ENCODE data around the gene ZNF446. TPM values are rescaled to one million over a fixed set of nuclear protein-coding genes. Genes with fewer than 3 reads are reported as not detected.

Gene ZNF446
- total RNA-seq (2022) (12.7 and 13.9 TPM in 2 replicates), Bru-seq, nascent RNA (percentile 47 among the genes with signal in this experiment), BruChase-seq, experiment 1, labeled RNA remaining after a 6-hour chase (percentile 66 among the genes with signal in this experiment), BruChase-seq, experiment 2, labeled RNA remaining after a 2-hour chase (percentile 69 among the genes with signal in this experiment)
- long read RNA-seq, partial matches to known transcripts: 6 of 19 reads
- long read RNA-seq, other reads (novel, unspliced or antisense): 12 of 19 reads

DNA sequence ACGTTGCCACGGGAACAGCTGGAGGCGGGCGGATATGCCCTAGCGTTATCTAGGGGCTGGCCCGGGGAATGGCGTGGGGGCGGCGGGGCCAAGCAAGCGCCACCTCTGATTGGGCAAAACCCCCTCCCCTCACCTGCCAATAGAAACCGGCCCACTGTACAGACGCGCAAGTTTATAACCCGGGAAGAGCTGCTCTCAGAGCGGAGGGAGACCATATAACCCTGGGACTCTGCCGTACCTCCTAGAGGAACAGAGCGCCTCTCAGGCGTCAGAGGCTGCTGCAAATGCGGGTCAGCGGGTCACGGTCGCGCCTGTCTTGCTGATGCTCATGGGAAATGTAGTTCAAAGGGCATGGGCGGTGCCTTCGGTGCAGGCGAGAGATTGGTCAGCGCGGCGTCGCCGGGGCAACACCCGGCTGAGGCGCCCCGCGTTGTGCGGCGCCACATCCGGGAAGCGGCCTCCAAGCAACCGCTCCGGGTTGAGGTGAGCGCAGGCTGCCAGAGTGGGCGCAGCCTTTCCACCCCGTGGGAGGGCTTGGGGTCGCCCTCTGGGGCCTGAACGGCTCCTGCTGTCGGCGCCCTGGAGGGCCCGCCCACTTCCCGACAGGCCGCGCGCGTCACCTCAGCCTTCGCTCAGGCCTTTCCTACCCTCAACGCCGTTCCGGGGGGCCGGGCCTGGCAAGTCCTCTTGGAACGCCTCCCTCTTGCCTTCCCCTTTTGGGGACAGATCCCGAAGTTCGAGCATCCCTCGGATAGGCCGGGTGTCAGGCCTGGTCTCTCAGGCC lies at the start of gene ZNF446:
ZNF446 (plus strand) TSS at position 639 of the 784 bp plus-strand sequence. CDS start 867 bp downstream, outside the sequence.
- no peaks in the 10 kb centered on the region for H3K27me3 Mint-ChIP-seq (ENCODE audit: unreplicated experiment)
- DNase-seq: peak; percentile 96
- CTCF ChIA-PET: interaction anchor here (1.0 to 1.2 kb wide), 2 partner anchors 38 to 43 kb away, joined by 3 to 7 read pairs; partner anchors contain the start of gene ZBTB45
- H3K27ac Mint-ChIP-seq (ENCODE audit: unreplicated experiment): peak within 1 kb of the TSS; percentile 95
- H3K36me3 Mint-ChIP-seq (ENCODE audit: insufficient read depth, unreplicated experiment): peaks cover 69% of the 10 kb centered on the region
- no peaks in the 10 kb centered on the region for H3K9me3 Mint-ChIP-seq (ENCODE audit: low read depth, unreplicated experiment)
- TF ChIP-seq, protein P1, sequence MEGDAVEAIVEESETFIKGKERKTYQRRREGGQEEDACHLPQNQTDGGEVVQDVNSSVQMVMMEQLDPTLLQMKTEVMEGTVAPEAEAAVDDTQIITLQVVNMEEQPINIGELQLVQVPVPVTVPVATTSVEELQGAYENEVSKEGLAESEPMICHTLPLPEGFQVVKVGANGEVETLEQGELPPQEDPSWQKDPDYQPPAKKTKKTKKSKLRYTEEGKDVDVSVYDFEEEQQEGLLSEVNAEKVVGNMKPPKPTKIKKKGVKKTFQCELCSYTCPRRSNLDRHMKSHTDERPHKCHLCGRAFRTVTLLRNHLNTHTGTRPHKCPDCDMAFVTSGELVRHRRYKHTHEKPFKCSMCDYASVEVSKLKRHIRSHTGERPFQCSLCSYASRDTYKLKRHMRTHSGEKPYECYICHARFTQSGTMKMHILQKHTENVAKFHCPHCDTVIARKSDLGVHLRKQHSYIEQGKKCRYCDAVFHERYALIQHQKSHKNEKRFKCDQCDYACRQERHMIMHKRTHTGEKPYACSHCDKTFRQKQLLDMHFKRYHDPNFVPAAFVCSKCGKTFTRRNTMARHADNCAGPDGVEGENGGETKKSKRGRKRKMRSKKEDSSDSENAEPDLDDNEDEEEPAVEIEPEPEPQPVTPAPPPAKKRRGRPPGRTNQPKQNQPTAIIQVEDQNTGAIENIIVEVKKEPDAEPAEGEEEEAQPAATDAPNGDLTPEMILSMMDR (IDR thresholded peaks at IDR 0.05; ENCODE audit: unreplicated experiment): no peak
- intact Hi-C loops (cut with micrococcal nuclease; ENCODE audit: unreplicated experiment): no loop called here
- BruUV-seq (replicated peaks): no TSS peak
- peak within 1 kb of the TSS; percentile 71 for H3K4me3 Mint-ChIP-seq (ENCODE audit: low read depth, unreplicated experiment)
- peaks cover 9% of the 10 kb centered on the region for H3K4me1 Mint-ChIP-seq (ENCODE audit: low read depth, unreplicated experiment)

DNA sequence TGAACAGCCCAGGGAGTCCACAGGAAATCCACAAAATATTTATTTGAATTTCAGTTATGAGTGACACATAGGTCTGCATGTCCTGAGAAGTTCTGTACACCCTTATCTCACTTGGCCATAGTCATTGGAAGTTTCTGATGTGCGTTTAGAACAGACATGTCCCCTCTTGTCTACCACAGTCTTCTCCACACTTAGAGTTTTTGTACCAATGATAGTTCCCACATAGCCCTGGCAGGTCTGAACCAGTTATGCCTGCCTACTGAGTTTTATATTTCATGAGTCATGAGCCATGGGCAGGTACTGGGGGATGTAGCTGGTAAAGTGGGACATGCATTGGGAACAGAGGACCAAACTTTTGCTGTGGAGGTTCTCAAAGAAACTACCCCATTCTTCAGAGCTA lies 47.5 kb upstream of the ZNF446 start:
- CTCF ChIA-PET: no interaction called here
- TF ChIP-seq, protein P1 (IDR thresholded peaks at IDR 0.05; ENCODE audit: unreplicated experiment): no peak
- Mint-ChIP-seq H3K9me3 (ENCODE audit: low read depth, unreplicated experiment) (peaks cover 14% of the 10 kb centered on the region), H3K36me3 (ENCODE audit: insufficient read depth, unreplicated experiment) (peaks cover 4% of the 10 kb centered on the region), H3K27me3 (ENCODE audit: unreplicated experiment) (no peaks in the 10 kb centered on the region), H3K4me1 (ENCODE audit: low read depth, unreplicated experiment) (no peaks in the 10 kb centered on the region), H3K4me3 (ENCODE audit: low read depth, unreplicated experiment) (no peak overlapping the region), H3K27ac (ENCODE audit: unreplicated experiment) (no peak overlapping the region)
- no peak for DNase-seq
- intact Hi-C loops (cut with micrococcal nuclease; ENCODE audit: unreplicated experiment): no loop called here
- no TSS peak for BruUV-seq (replicated peaks)

DNA sequence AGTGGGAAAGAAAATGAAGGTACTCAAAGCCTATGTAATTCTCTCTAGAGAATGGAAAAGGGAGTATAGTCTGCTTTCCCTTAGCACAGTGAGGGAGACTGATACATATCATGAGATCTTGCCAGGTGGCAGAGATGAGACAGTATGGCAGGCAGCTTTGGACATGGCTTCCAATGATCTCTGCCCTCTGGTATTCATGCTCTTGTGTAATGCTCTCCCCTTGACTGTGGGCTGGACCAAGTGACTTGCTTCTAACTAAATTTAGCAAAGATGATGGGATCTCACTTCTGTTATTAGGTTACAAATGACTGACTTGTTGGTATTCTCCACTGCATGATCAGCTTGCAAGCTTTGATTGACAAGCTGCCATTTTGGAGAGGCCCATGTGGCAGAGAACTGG lies 46.4 kb upstream of the ZNF446 start:
- Mint-ChIP-seq H3K27me3 (ENCODE audit: unreplicated experiment) (no peaks in the 10 kb centered on the region), H3K36me3 (ENCODE audit: insufficient read depth, unreplicated experiment) (no peaks in the 10 kb centered on the region), H3K27ac (ENCODE audit: unreplicated experiment) (no peak overlapping the region), H3K9me3 (ENCODE audit: low read depth, unreplicated experiment) (peaks cover 17% of the 10 kb centered on the region), H3K4me1 (ENCODE audit: low read depth, unreplicated experiment) (no peaks in the 10 kb centered on the region), H3K4me3 (ENCODE audit: low read depth, unreplicated experiment) (no peak overlapping the region)
- intact Hi-C loops (cut with micrococcal nuclease; ENCODE audit: unreplicated experiment): no loop called here
- no peak for DNase-seq
- no TSS peak for BruUV-seq (replicated peaks)
- CTCF ChIA-PET: interaction anchor here (0.6 kb wide), 1 partner anchor 24 kb away, joined by 6 read pairs; no protein-coding TSS in a partner anchor
- TF ChIP-seq, protein P1 (IDR thresholded peaks at IDR 0.05; ENCODE audit: unreplicated experiment): no peak

DNA sequence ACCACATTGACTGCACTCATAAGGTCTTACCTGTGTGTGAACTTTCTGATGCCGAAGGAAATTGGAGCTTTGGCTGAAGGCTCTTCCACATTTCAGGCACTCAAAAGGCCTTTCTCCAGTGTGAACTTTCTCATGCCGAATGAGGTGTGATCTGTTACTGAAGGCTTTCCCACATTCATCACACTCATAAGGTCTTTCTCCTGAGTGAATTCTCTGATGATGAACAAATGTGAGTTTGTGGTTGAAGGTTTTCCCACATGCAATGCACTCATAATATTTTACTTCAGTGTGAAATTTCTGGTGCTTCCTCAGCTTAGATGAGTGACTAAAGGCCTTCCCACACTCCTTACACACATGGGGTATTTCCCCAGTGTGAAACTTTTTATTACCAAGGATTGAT lies 41.9 kb upstream of the ZNF446 start:
- H3K9me3 Mint-ChIP-seq (ENCODE audit: low read depth, unreplicated experiment): peaks cover 16% of the 10 kb centered on the region
- H3K27ac Mint-ChIP-seq (ENCODE audit: unreplicated experiment): no peak overlapping the region
- BruUV-seq (replicated peaks): no TSS peak
- no peak for DNase-seq
- H3K36me3 Mint-ChIP-seq (ENCODE audit: insufficient read depth, unreplicated experiment): no peaks in the 10 kb centered on the region
- H3K27me3 Mint-ChIP-seq (ENCODE audit: unreplicated experiment): no peaks in the 10 kb centered on the region
- CTCF ChIA-PET: no interaction called here
- no peak overlapping the region for H3K4me3 Mint-ChIP-seq (ENCODE audit: low read depth, unreplicated experiment)
- no peaks in the 10 kb centered on the region for H3K4me1 Mint-ChIP-seq (ENCODE audit: low read depth, unreplicated experiment)
- TF ChIP-seq, protein P1 (IDR thresholded peaks at IDR 0.05; ENCODE audit: unreplicated experiment): no peak
- intact Hi-C loops (cut with micrococcal nuclease; ENCODE audit: unreplicated experiment): no loop called here
